Mucosa of stomach (tissue), 1 donor: Measurements from ENCODE around the gene CRACDL.
"Not testable (repeated sequence)": the region's sequence is repeated elsewhere in the genome, so short reads cannot be mapped to it uniquely, and the experiment has no call there.

Experiments used
- H3K27me3 ChIP-seq: one replicate; pipeline ENCODE4 v1.7.0; 2013; ENCODE audit warnings: mild to moderate bottlenecking, low read length; ENCODE audit not compliant: control insufficient read depth, insufficient read depth
- H3K36me3 ChIP-seq: one replicate; pipeline ENCODE4 v1.7.0; 2013; ENCODE audit warnings: low read length; ENCODE audit not compliant: control insufficient read depth, insufficient read depth
- H3K4me1 ChIP-seq: one replicate; pipeline ENCODE4 v1.7.0; 2013; ENCODE audit warnings: mild to moderate bottlenecking, low read length; ENCODE audit not compliant: control insufficient read depth, insufficient read depth
- H3K4me3 ChIP-seq: one replicate; pipeline ENCODE4 v1.7.0; 2013; ENCODE audit warnings: low read length
- H3K9ac ChIP-seq: one replicate; pipeline ENCODE4 v1.7.0; 2013; ENCODE audit warnings: mild to moderate bottlenecking, low read length, moderate library complexity
- H3K9me3 ChIP-seq: one replicate; pipeline ENCODE4 v1.7.0; 2013; ENCODE audit warnings: mild to moderate bottlenecking, low read length, moderate library complexity; ENCODE audit not compliant: control insufficient read depth
- donor health status: Pancreatic carcinoma.

CRACDL gene

DNA sequence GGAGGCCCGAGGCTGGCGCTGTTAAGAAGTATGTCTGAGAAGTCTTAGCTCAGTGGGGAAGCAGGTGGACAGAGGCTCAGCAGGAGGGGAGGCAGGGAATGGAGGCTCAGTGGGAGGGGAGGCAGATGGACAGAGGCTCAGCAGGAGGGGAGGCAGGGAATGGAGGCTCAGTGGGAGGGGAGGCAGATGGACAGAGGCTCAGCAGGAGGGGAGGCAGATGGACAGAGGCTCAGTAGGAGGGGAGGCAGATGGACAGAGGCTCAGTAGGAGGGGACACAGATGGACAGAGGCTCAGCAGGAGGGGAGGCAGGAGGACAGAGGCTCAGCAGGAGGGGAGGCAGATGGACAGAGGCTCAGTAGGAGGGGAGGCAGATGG, 36.3 kb downstream of the CRACDL start:
- H3K27me3 ChIP-seq, H3K4me3 ChIP-seq, H3K4me1 ChIP-seq, H3K36me3 ChIP-seq, H3K9me3 ChIP-seq, H3K9ac ChIP-seq: not testable (repeated sequence)

GRCh38 chr2:98899041-98899702, 36.9 kb downstream of the CRACDL start:
- Histone ChIP-seq H3K4me1 (no peaks in the 10 kb centered on the region), H3K4me3 (no peak overlapping the region), H3K36me3 (no peaks in the 10 kb centered on the region), H3K9me3 (no peaks in the 10 kb centered on the region), H3K9ac (no peak overlapping the region), H3K27me3 (no peaks in the 10 kb centered on the region)

DNA sequence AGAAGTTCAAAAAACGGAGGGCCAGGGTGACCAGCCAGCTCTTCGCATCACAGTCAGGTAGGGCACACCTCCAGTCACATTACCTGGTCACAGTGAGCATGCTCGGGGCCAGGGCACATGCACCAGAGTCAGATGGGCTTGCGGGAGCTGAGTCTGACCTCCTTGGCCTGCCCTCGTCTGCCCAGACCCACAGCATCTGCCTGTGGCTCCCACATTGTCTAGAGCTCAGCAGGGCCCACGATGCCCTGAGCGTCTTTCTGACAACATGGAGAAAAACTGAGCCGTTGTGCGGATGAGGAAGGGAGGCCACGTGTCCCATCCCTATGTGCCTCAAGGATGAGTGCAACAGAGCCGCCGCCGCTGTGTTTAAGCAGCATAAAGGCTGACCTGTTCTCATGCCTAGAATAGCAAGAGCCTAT, 37.6 kb downstream of the CRACDL start:
- H3K9me3 ChIP-seq = no peaks in the 10 kb centered on the region

DNA sequence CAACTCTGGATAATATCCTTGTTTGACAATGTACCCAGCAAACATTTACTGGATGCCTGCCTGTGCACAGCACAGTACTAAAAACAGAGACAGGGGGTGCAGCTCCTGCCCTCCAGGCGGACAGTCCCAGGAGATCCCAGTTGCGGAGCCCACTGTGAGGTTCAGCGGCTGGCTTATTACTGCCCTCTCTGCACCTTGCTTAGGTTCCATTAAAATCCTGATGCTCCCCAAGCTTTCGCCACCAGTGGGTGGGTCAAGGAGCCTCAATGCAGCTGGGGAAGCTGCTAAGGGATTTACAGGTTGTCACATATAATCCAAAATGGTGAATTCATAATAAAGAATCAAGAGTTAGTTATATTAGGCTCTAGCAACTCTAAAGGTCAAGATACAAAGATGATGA, 38.3 kb downstream of the CRACDL start:
- no peaks in the 10 kb centered on the region for H3K36me3 ChIP-seq
- H3K9me3 ChIP-seq = no peaks in the 10 kb centered on the region
- H3K4me1 ChIP-seq = no peaks in the 10 kb centered on the region
- H3K9ac ChIP-seq = no peak overlapping the region
- H3K4me3 ChIP-seq = no peak overlapping the region
- no peaks in the 10 kb centered on the region for H3K27me3 ChIP-seq

More for the DNA sequence above, 37.6 kb downstream of the CRACDL start:
- Histone ChIP-seq H3K4me3 (no peak overlapping the region), H3K27me3 (no peaks in the 10 kb centered on the region), H3K4me1 (no peaks in the 10 kb centered on the region), H3K36me3 (no peaks in the 10 kb centered on the region), H3K9ac (no peak overlapping the region)

DNA sequence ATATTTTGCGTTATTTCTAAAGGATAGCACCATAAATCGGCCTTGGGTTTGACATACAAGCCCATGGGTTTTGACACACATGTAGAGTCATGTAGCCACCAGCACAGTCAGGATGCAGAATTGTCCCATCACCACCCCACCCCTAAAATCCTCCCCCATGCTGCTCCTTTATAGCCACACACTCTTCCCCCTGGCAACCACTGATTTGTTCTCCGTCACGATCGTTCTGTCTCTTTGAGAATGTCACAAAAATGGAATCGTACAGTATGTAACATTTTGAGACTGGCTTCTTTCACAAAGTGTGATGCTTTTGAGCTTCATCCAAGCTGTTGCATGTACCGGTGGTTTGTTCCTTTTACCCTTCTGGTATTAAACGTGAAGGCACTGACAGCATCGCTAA, 39.1 kb downstream of the CRACDL start:
- H3K4me3 ChIP-seq = no peak overlapping the region
- H3K9me3 ChIP-seq = no peaks in the 10 kb centered on the region
- H3K9ac ChIP-seq = no peak overlapping the region
- no peaks in the 10 kb centered on the region for H3K4me1 ChIP-seq
- H3K27me3 ChIP-seq = no peaks in the 10 kb centered on the region
- no peaks in the 10 kb centered on the region for H3K36me3 ChIP-seq

GRCh38 chr2:98896416-98896815, 39.6 kb downstream of the CRACDL start:
- no peaks in the 10 kb centered on the region for H3K9me3 ChIP-seq
- no peak overlapping the region for H3K9ac ChIP-seq
- H3K36me3 ChIP-seq = no peaks in the 10 kb centered on the region
- H3K4me3 ChIP-seq = no peak overlapping the region
- H3K27me3 ChIP-seq = no peaks in the 10 kb centered on the region
- no peaks in the 10 kb centered on the region for H3K4me1 ChIP-seq

DNA sequence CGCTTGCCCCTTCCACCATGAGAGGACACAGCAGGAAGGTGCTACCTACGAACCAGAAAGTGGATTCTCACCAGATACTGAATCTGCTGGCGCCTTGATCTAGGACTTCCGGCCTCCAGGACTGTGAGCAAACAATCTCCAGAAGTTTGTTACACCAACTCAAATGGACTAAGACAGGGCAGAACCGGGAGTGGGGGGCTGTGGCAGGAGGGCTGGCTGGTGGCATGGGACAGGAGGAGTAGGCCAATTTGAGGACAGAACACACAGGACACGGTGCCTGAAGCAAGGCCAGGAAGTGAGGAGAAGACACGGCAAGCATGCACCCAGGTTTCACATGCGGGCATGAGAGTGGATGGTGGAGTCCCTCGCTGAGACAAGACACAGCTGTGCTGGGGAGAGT, 40.1 kb downstream of the CRACDL start:
- Histone ChIP-seq H3K4me1 (no peaks in the 10 kb centered on the region), H3K36me3 (no peaks in the 10 kb centered on the region), H3K27me3 (no peaks in the 10 kb centered on the region), H3K9ac (no peak overlapping the region), H3K4me3 (no peak overlapping the region), H3K9me3 (no peaks in the 10 kb centered on the region)

- no peaks in the 10 kb centered on the region for H3K4me1 ChIP-seq
- H3K36me3 ChIP-seq = no peaks in the 10 kb centered on the region
- H3K27me3 ChIP-seq = no peaks in the 10 kb centered on the region
- no peaks in the 10 kb centered on the region for H3K9me3 ChIP-seq
- H3K9ac ChIP-seq = no peak overlapping the region
- H3K4me3 ChIP-seq = no peak overlapping the region
These were observed 40.8 kb downstream of the CRACDL start for GRCh38 chr2:98895221-98895620.

DNA sequence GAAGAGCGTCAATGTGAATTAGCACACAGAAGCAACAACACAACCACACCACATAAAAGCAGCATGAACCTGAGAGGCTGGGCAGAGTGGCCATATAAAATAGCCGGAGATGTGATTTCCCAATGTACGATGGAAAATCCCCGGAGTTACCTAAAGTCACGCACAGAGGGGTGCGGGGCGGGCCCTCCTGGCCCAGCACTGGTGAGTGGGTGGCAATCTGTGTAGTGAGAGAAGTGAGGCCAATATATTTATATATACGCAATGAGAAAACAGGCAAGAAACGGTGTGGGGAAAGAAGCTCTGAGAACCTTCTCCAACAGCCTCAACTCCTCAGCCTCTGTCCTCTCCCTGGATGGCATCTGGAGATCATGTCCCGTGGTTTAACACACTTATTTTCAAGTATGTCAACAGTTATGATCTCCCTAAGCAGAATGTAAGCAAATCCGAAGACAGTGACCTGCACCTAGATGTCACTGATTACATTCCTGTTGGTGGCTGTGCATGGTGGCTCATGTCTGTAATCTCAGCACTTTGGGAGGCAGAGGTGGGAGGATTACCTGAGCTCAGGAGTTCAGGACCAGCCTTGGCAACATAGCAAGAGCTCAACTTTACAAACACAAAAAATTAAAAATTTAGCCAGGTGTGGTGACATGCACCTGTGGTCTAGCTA, 41.6 kb downstream of the CRACDL start:
- Histone ChIP-seq H3K27me3 (no peaks in the 10 kb centered on the region), H3K36me3 (no peaks in the 10 kb centered on the region), H3K9me3 (no peaks in the 10 kb centered on the region), H3K4me3 (no peak overlapping the region), H3K4me1 (no peaks in the 10 kb centered on the region), H3K9ac (no peak overlapping the region)

- H3K9ac ChIP-seq = no peak overlapping the region
These were observed 42.1 kb downstream of the CRACDL start for GRCh38 chr2:98893911-98894321.

DNA sequence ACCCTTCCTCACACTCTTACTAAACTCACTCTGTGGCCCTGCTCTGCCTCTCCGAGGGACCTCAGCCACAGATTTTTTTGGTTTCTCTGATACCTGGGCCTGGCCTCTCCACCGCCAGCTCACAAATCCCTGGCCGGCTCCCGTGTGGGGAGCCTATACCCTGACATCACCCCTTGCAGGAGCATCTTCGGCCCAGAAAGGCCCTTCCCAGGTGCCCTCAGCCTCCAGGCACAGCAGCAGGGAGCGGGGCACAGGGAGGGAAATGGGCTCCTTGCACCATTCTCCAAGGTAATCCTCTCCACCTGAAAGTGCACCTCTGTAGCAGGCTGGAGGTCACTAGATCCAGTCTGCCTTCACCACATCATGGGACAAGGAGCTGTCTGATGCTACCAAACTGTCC, 43.2 kb downstream of the CRACDL start:
- Histone ChIP-seq H3K27me3 (no peaks in the 10 kb centered on the region), H3K4me1 (no peaks in the 10 kb centered on the region), H3K4me3 (no peak overlapping the region), H3K9ac (no peak overlapping the region), H3K36me3 (no peaks in the 10 kb centered on the region), H3K9me3 (no peaks in the 10 kb centered on the region)

More at GRCh38 chr2:98893911-98894321, 42.1 kb downstream of the CRACDL start:
- Histone ChIP-seq H3K4me1 (no peaks in the 10 kb centered on the region), H3K4me3 (no peak overlapping the region), H3K36me3 (no peaks in the 10 kb centered on the region), H3K27me3 (no peaks in the 10 kb centered on the region), H3K9me3 (no peaks in the 10 kb centered on the region)

GRCh38 chr2:98891591-98891990, 44.4 kb downstream of the CRACDL start:
- H3K4me3 ChIP-seq = no peak overlapping the region
- no peaks in the 10 kb centered on the region for H3K36me3 ChIP-seq
- H3K27me3 ChIP-seq = no peaks in the 10 kb centered on the region
- no peaks in the 10 kb centered on the region for H3K4me1 ChIP-seq
- H3K9me3 ChIP-seq = peaks cover 6% of the 10 kb centered on the region
- H3K9ac ChIP-seq = no peak overlapping the region
